HEK293 (cell line): Measurements from ENCODE around the gene IL15RA.

ENCODE experiments used
- CTCF ChIP-seq: fragments of 450-650 bp; formaldehyde crosslinking; IDR thresholded peaks from 2 replicates; pipeline ENCODE4 v1.5.1; 2016; ENCODE audit warnings: missing biosample characterization, missing genetic modification characterization
- EGR2 ChIP-seq: fragments of 450-650 bp; formaldehyde crosslinking; IDR thresholded peaks from 2 replicates; pipeline ENCODE4 v1.5.1; 2016; ENCODE audit warnings: low read depth, missing biosample characterization, missing genetic modification characterization
- GLI4 ChIP-seq: fragments of 450-650 bp; formaldehyde crosslinking; IDR thresholded peaks from 2 replicates; pipeline ENCODE4 v1.5.1; 2016; ENCODE audit warnings: missing biosample characterization, missing genetic modification characterization
- OVOL3 ChIP-seq: fragments of 450-650 bp; formaldehyde crosslinking; IDR thresholded peaks from 2 replicates; pipeline ENCODE4 v1.5.1; 2016; ENCODE audit warnings: missing biosample characterization, missing genetic modification characterization
- REST ChIP-seq: fragments of 450-650 bp; formaldehyde crosslinking; IDR thresholded peaks from 2 replicates; pipeline ENCODE4 v1.5.1; 2016; ENCODE audit warnings: missing biosample characterization, missing genetic modification characterization
- SALL2 ChIP-seq: fragments of 450-650 bp; formaldehyde crosslinking; IDR thresholded peaks from 2 replicates; pipeline ENCODE4 v1.5.0; 2017; ENCODE audit warnings: missing biosample characterization, mild to moderate bottlenecking, missing genetic modification characterization, borderline replicate concordance
- SP3 ChIP-seq: fragments of 450-650 bp; formaldehyde crosslinking; IDR thresholded peaks from 2 replicates; pipeline ENCODE4 v1.5.1; 2016; ENCODE audit warnings: missing biosample characterization, missing genetic modification characterization
- YY1 ChIP-seq: fragments of 450-650 bp; formaldehyde crosslinking; IDR thresholded peaks from 2 replicates; pipeline ENCODE4 v1.5.1; 2018; ENCODE audit warnings: missing biosample characterization, missing genetic modification characterization
- ZBTB7A ChIP-seq: fragments of 450-650 bp; formaldehyde crosslinking; IDR thresholded peaks from 2 replicates; pipeline ENCODE4 v1.5.1; 2016; ENCODE audit warnings: low read depth, missing biosample characterization, missing genetic modification characterization
- ZFP37 ChIP-seq: fragments of 450-650 bp; formaldehyde crosslinking; IDR thresholded peaks from 2 replicates; pipeline ENCODE4 v1.5.1; 2016; ENCODE audit warnings: missing biosample characterization, missing genetic modification characterization
- ZNF670 ChIP-seq: fragments of 450-650 bp; formaldehyde crosslinking; IDR thresholded peaks from 2 replicates; pipeline ENCODE4 v1.5.1; 2016; ENCODE audit warnings: missing biosample characterization, missing genetic modification characterization, low read depth
- ZNF747 ChIP-seq: fragments of 450-650 bp; formaldehyde crosslinking; IDR thresholded peaks from 2 replicates; pipeline ENCODE4 v1.5.1; 2016; ENCODE audit warnings: missing biosample characterization, missing genetic modification characterization
- TF ChIP-seq, protein P1 (sequence below): fragments of 450-650 bp; formaldehyde crosslinking; conservative IDR thresholded peaks from 2 replicates; pipeline ENCODE4 v1.5.1; 2016; ENCODE audit warnings: low read depth, missing biosample characterization, missing genetic modification characterization

DNA sequence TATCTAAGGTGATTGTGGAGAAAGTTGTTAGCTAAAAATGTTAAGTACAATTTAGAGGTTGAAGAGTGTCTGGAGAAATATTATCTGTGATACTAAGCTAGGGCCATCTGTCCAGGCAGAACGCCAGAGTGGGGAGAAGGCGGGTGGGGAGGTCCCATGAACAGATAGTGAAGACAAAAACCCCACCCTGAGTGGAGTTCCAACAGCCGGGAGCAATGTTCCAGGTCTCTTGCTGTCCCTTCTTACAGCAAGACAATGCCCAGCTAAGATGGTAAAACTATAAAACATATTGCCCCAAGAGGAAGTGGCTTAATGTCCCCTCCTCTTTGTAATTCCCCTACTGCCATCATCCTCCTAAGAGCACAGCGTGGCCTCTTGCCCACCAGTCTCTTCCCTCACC is 10.4 kb upstream of the IL15RA start:
- TF ChIP-seq CTCF (tag by site-specific recombination) (no peak), GLI4 (tag by site-specific recombination) (no peak), YY1 (tag by site-specific recombination) (no peak), SALL2 (tag by site-specific recombination) (no peak), ZBTB7A (no peak), EGR2 (tag by site-specific recombination) (no peak), ZNF747 (tag by site-specific recombination) (no peak), ZFP37 (tag by site-specific recombination) (no peak), OVOL3 (tag by site-specific recombination) (no peak), SP3 (no peak), REST (tag by site-specific recombination) (no peak), ZNF670 (tag by site-specific recombination) (no peak)
- TF ChIP-seq, protein P1, sequence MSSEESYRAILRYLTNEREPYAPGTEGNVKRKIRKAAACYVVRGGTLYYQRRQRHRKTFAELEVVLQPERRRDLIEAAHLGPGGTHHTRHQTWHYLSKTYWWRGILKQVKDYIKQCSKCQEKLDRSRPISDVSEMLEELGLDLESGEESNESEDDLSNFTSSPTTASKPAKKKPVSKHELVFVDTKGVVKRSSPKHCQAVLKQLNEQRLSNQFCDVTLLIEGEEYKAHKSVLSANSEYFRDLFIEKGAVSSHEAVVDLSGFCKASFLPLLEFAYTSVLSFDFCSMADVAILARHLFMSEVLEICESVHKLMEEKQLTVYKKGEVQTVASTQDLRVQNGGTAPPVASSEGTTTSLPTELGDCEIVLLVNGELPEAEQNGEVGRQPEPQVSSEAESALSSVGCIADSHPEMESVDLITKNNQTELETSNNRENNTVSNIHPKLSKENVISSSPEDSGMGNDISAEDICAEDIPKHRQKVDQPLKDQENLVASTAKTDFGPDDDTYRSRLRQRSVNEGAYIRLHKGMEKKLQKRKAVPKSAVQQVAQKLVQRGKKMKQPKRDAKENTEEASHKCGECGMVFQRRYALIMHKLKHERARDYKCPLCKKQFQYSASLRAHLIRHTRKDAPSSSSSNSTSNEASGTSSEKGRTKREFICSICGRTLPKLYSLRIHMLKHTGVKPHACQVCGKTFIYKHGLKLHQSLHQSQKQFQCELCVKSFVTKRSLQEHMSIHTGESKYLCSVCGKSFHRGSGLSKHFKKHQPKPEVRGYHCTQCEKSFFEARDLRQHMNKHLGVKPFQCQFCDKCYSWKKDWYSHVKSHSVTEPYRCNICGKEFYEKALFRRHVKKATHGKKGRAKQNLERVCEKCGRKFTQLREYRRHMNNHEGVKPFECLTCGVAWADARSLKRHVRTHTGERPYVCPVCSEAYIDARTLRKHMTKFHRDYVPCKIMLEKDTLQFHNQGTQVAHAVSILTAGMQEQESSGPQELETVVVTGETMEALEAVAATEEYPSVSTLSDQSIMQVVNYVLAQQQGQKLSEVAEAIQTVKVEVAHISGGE, result no peak
